IMR-90 (cell line): ENCODE measurements around the gene CMTM1. TPM values are rescaled to one million over a fixed set of nuclear protein-coding genes. Genes with fewer than 3 reads are reported as not detected.

Source experiments
- ATAC-seq: fragments of 200-7000 bp; cut with Tn5 transposase; 2 replicates; pipeline ENCODE4 v1.9.1; 2020; ENCODE audit warnings: low read depth, mild to moderate bottlenecking, moderate library complexity
- BruUV-seq: library from RNA; stranded (reverse); fragments of 400-500 nt; replicated peaks from 2 replicates; lab custom pipeline; 2021; lab: Mats Ljungman, UMichigan
- CTCF ChIA-PET: fragments of 300-600 bp; formaldehyde crosslinking; extraction: SDS; loops from one replicate; lab custom pipeline; 2021; ENCODE audit warnings: antibody characterized with exemption; lab: Yijun Ruan, JAX
- POLR2A ChIA-PET: fragments of 300-600 bp; sonication (Branson Sonifier 250); formaldehyde crosslinking; loops from one replicate; lab custom pipeline; 2022; ENCODE audit warnings: antibody characterized with exemption; ENCODE audit not compliant: unreplicated experiment; lab: Charles Lee
- DNase-seq: peaks from one replicate; pipeline ENCODE4 v3.0.0; 2013
- H2AFZ ChIP-seq: replicated peaks from 2 replicates; pipeline ENCODE3; 2013; ENCODE audit warnings: low read length, mild to moderate bottlenecking; ENCODE audit not compliant: poor library complexity
- H2AK5ac ChIP-seq: 2 replicates; pipeline ENCODE4 v1.6.1; 2013; ENCODE audit warnings: low read depth, low read length, inconsistent platforms
- H2AK9ac ChIP-seq: replicated peaks from 2 replicates; pipeline ENCODE3; 2013; ENCODE audit warnings: mild to moderate bottlenecking, low read depth, low read length, moderate library complexity; ENCODE audit not compliant: poor library complexity
- H2BK120ac ChIP-seq: 2 replicates; pipeline ENCODE4 v1.6.1; 2013; ENCODE audit warnings: low read depth, low read length, inconsistent platforms
- H2BK15ac ChIP-seq: 3 replicates; pipeline ENCODE4 v1.6.1; 2013; ENCODE audit warnings: low read depth, low read length, inconsistent platforms
- H2BK20ac ChIP-seq: 2 replicates; pipeline ENCODE4 v1.6.1; 2013; ENCODE audit warnings: low read depth, mild to moderate bottlenecking, inconsistent platforms, low read length, moderate library complexity
- H2BK5ac ChIP-seq: 2 replicates; pipeline ENCODE4 v1.6.1; 2013; ENCODE audit warnings: mild to moderate bottlenecking, low read depth, low read length, inconsistent platforms; ENCODE audit not compliant: poor library complexity, severe bottlenecking
- H3K14ac ChIP-seq: replicated peaks from 2 replicates; pipeline ENCODE4 v1.6.1; 2013; ENCODE audit warnings: low read depth, low read length, inconsistent platforms
- H3K18ac ChIP-seq: 2 replicates; pipeline ENCODE4 v1.6.1; 2013; ENCODE audit warnings: low read depth, low read length, control low read depth
- H3K23ac ChIP-seq: 2 replicates; pipeline ENCODE4 v1.6.1; 2013; ENCODE audit warnings: low read depth, low read length, inconsistent platforms
- H3K27ac ChIP-seq: 2 replicates; pipeline ENCODE4 v1.5.1; 2013; ENCODE audit warnings: mild to moderate bottlenecking, control low read depth, low read length; ENCODE audit not compliant: insufficient read depth
- H3K27me3 ChIP-seq: 2 replicates; pipeline ENCODE4 v1.6.1; 2013; ENCODE audit warnings: low read length; ENCODE audit not compliant: control insufficient read depth, insufficient read depth
- H3K36me3 ChIP-seq: 2 replicates; pipeline ENCODE4 v1.6.1; 2013; ENCODE audit warnings: low read length, mixed read lengths; ENCODE audit not compliant: control insufficient read depth, insufficient read depth
- H3K4ac ChIP-seq: 2 replicates; pipeline ENCODE4 v1.6.1; 2013; ENCODE audit warnings: low read depth, low read length, inconsistent platforms
- H3K4me1 ChIP-seq: 2 replicates; pipeline ENCODE4 v1.6.1; 2013; ENCODE audit warnings: low read length, mixed read lengths; ENCODE audit not compliant: control insufficient read depth, insufficient read depth
- H3K4me2 ChIP-seq: 2 replicates; pipeline ENCODE4 v1.6.1; 2013; ENCODE audit warnings: low read depth, mild to moderate bottlenecking, control low read depth, low read length, moderate library complexity
- H3K4me3 ChIP-seq: 2 replicates; pipeline ENCODE4 v1.5.1; 2013; ENCODE audit warnings: low read depth, mild to moderate bottlenecking, control low read depth, low read length, moderate library complexity; ENCODE audit not compliant: insufficient read depth
- H3K56ac ChIP-seq: 2 replicates; pipeline ENCODE4 v1.6.1; 2013; ENCODE audit warnings: low read length, inconsistent platforms; ENCODE audit not compliant: insufficient read depth; ENCODE audit errors: extremely low read depth
- H3K79me1 ChIP-seq, 2 experiments: 2 replicates each; pipeline ENCODE4 v1.6.1; 2013; ENCODE audit warnings: low read length in 2 of 2, inconsistent platforms in 1 of 2, low read depth in 1 of 2
- H3K9ac ChIP-seq: 2 replicates; pipeline ENCODE4 v1.6.1; 2013; ENCODE audit warnings: low read depth, low read length, control low read depth
- H3K9me1 ChIP-seq: 2 replicates; pipeline ENCODE4 v1.6.1; 2013; ENCODE audit warnings: low read length, inconsistent platforms; ENCODE audit not compliant: insufficient read depth
- H3K9me3 ChIP-seq: 2 replicates; pipeline ENCODE4 v1.6.1; 2013; ENCODE audit warnings: low read length; ENCODE audit not compliant: control insufficient read depth, insufficient read depth
- H4K20me1 ChIP-seq: 2 replicates; pipeline ENCODE4 v1.6.1; 2013; ENCODE audit warnings: low read length, inconsistent platforms; ENCODE audit not compliant: insufficient read depth
- H4K5ac ChIP-seq: 2 replicates; pipeline ENCODE4 v1.6.1; 2013; ENCODE audit warnings: mild to moderate bottlenecking, low read depth, low read length, control low read depth
- H4K8ac ChIP-seq, 2 experiments: 2 replicates each; pipeline ENCODE4 v1.6.1; 2013; ENCODE audit warnings: low read depth in 2 of 2, low read length in 2 of 2, control low read depth in 1 of 2, inconsistent platforms in 1 of 2
- H4K91ac ChIP-seq: 2 replicates; pipeline ENCODE4 v1.6.1; 2013; ENCODE audit warnings: low read depth, low read length, inconsistent platforms; ENCODE audit not compliant: insufficient read depth
- MAZ ChIP-seq: IDR thresholded peaks from 2 replicates; pipeline ENCODE4 v1.6.1; 2012; ENCODE audit warnings: low read depth, mild to moderate bottlenecking, low read length, improper control_type of control experiment, moderate library complexity, borderline replicate concordance
- NFE2L2 ChIP-seq: fragments of 150-350 bp; IDR thresholded peaks from 2 replicates; pipeline ENCODE4 v1.6.1; 2016; ENCODE audit warnings: low read depth, mild to moderate bottlenecking, low read length
- WGBS, 2 experiments: methylation state at CpG; one replicate each; pipeline versions ENCODE4 v1.1.5 to v1.1.7; 2013; ENCODE audit warnings: missing lambda C conversion rate in 2 of 2; ENCODE audit not compliant: insufficient read length in 1 of 2; ENCODE audit errors: extremely low coverage in 2 of 2; 5-methylcytosine and 5-hydroxymethylcytosine counted together
- dilution Hi-C: fragments of 300-500 bp; cut with HindIII; formaldehyde crosslinking; loops from one replicate; pipeline ENCODE4 v1.14.3; 2018; ENCODE audit warnings: low sequenced_read_pairs; ENCODE audit not compliant: unreplicated experiment
- in situ Hi-C: fragments of 300-500 bp; cut with MboI; formaldehyde crosslinking; loops from 3 replicates; pipeline ENCODE4 v1.14.3; 2019; ENCODE audit warnings: low sequenced_read_pairs, inconsistent platforms, mixed read lengths
- intact Hi-C: fragments of 100-400 bp; cut with micrococcal nuclease; formaldehyde crosslinking; loops from 2 replicates; pipeline ENCODE4 v1.10.0; 2022
- polyA plus RNA-seq, 3 experiments: library from polyadenylated mRNA; depleted of rRNA; stranded (reverse); fragments of >200 nt; gene quantifications; 2 replicates each; pipeline ENCODE4 v1.2.3, GENCODE V29; 2012; ENCODE audit warnings: low replicate concordance in 1 of 3
- total RNA-seq: library from RNA; depleted of rRNA; stranded (reverse); fragments of >200 nt; gene quantifications from 2 replicates; pipeline ENCODE4 v1.2.3, GENCODE V29; 2012
- TF ChIP-seq, protein P1 (sequence below): fragments of 150-350 bp; IDR thresholded peaks from 2 replicates; pipeline ENCODE4 v1.6.1; 2016; ENCODE audit warnings: low read depth, mild to moderate bottlenecking, low read length, moderate library complexity, borderline replicate concordance
- TF ChIP-seq, protein P2 (sequence below): fragments of 150-350 bp; IDR thresholded peaks from 2 replicates; pipeline ENCODE4 v1.6.1; 2017; ENCODE audit warnings: mild to moderate bottlenecking, antibody characterized with exemption, low read length, low read depth

CMTM1 gene
- total and polyA plus RNA-seq, 2 of the 4 experiments (the other 2 are of a cell fraction) = 0.54 to 2.1 TPM

- H3K4me1 ChIP-seq = no peaks in the 10 kb centered on the region
- no peak overlapping the region for H3K56ac ChIP-seq
- TF ChIP-seq, protein P1, sequence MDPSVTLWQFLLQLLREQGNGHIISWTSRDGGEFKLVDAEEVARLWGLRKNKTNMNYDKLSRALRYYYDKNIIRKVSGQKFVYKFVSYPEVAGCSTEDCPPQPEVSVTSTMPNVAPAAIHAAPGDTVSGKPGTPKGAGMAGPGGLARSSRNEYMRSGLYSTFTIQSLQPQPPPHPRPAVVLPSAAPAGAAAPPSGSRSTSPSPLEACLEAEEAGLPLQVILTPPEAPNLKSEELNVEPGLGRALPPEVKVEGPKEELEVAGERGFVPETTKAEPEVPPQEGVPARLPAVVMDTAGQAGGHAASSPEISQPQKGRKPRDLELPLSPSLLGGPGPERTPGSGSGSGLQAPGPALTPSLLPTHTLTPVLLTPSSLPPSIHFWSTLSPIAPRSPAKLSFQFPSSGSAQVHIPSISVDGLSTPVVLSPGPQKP = no peak
- TF ChIP-seq MAZ (no peak), NFE2L2 (no peak)
- TF ChIP-seq, protein P2, sequence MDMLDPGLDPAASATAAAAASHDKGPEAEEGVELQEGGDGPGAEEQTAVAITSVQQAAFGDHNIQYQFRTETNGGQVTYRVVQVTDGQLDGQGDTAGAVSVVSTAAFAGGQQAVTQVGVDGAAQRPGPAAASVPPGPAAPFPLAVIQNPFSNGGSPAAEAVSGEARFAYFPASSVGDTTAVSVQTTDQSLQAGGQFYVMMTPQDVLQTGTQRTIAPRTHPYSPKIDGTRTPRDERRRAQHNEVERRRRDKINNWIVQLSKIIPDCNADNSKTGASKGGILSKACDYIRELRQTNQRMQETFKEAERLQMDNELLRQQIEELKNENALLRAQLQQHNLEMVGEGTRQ = no peak
- H3K27ac ChIP-seq = no peak overlapping the region
- no peaks in the 10 kb centered on the region for H4K20me1 ChIP-seq
- H4K8ac ChIP-seq = no peak overlapping the region
- peaks cover 3% of the 10 kb centered on the region; the same call in 1 of the 2 replicates for H3K9me1 ChIP-seq
- DNase-seq (no peak), ATAC-seq (no peak)
- no TSS peak for BruUV-seq
- no peaks in the 10 kb centered on the region for H3K9me3 ChIP-seq
- no peak overlapping the region for H3K4me3 ChIP-seq
- H3K4me2 ChIP-seq = no peak overlapping the region
- WGBS, 2 experiments = 53% methylated on average over 2 of the region's 6 CpGs; no CpG with 5 or more reads in 1 of the 2 experiments
- H2BK5ac ChIP-seq = no peak overlapping the region
- no peak overlapping the region for H2BK20ac ChIP-seq
- ChIA-PET CTCF (no interaction called here), POLR2A (no interaction called here)
- no peak overlapping the region for H3K9ac ChIP-seq
- H2BK120ac ChIP-seq = no peak overlapping the region
- H3K14ac ChIP-seq = no peak overlapping the region
- no peak overlapping the region for H2AFZ ChIP-seq
- dilution Hi-C loops (no loop called here), intact Hi-C loops (no loop called here), in situ Hi-C loops (no loop called here)
- no peak overlapping the region for H2AK9ac ChIP-seq
- H4K91ac ChIP-seq = no peak overlapping the region
- H4K5ac ChIP-seq = no peak overlapping the region
- H3K27me3 ChIP-seq = no peaks in the 10 kb centered on the region
- 0 out of 4 replicates have a peak, but pooled peaks cover 0 to 3% of the 10 kb centered on the region in 2 experiments for H3K79me1 ChIP-seq
- H2AK5ac ChIP-seq = no peak overlapping the region
- peaks cover 13% of the 10 kb centered on the region for H3K36me3 ChIP-seq
- H3K4ac ChIP-seq = no peak overlapping the region
- H3K18ac ChIP-seq = no peak overlapping the region
- no peak overlapping the region for H3K23ac ChIP-seq
- H2BK15ac ChIP-seq = no peak overlapping the region
Measured at GRCh38 chr16:66543541-66543940, 22.7 kb upstream of the CMTM1 start.
